WTC11 (cell line): ENCODE measurements around the gene ENO3.

ENCODE experiments used
- CREM ChIP-seq: sonication (generic); formaldehyde crosslinking; IDR thresholded peaks from 2 replicates; pipeline ENCODE4 v1.8.1; 2022; ENCODE audit warnings: mild to moderate bottlenecking, missing genetic modification reagents, moderate library complexity
- ZBTB43 ChIP-seq: sonication (generic); formaldehyde crosslinking; IDR thresholded peaks from 2 replicates; pipeline ENCODE4 v1.8.1; 2023; ENCODE audit warnings: mild to moderate bottlenecking, missing genetic modification reagents

- TF ChIP-seq ZBTB43 (CRISPR knock-in tag) = no peak
- TF ChIP-seq CREM (CRISPR knock-in tag) = no peak
Measured at GRCh38 chr17:4921320-4921719, 29.6 kb upstream of the ENO3 start.
